ENCODE data around the gene SLIT3.

Gene SLIT3

DNA sequence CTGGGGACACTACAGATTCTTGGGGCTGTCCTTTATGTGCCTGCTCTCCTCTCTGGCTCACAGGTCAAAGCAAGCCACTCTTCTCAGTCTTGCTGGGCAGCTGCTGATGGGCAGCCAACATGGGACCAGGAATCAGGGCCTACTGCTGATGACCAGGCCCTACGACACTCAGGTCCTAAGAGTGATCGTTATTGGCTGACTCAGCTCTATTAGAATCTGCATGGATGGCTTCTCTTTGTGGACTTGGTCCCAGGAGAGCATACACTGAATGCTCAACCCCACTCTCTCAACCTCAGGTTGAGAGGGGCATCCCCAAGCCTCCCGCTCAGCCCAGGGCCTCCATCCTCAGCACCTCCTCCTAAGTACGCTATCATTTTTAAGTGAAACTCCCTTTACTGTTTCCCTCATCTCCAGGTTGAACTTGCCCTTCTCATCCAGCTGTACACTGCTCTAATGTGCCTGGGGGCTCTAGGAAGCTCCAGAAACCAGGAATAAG is 471.0 kb downstream of the SLIT3 start:
- H3K27ac ChIP-seq (ENCODE audit: low read depth, low read length), result no peak overlapping the region
- no peak overlapping the region for H3K4me3 ChIP-seq (ENCODE audit: low read depth, low read length)
- H3K27me3 ChIP-seq (ENCODE audit: control insufficient read depth, insufficient read depth, low read length), result peaks cover 42% of the 10 kb centered on the region
- H3K36me3 ChIP-seq (ENCODE audit: control insufficient read depth, insufficient read depth, low read length), result no peaks in the 10 kb centered on the region
- no peaks in the 10 kb centered on the region for H3K9me3 ChIP-seq (ENCODE audit: control insufficient read depth, insufficient read depth, low read depth, low read length)
- no peak overlapping the region for H3K9ac ChIP-seq (ENCODE audit: low read length)
- peaks cover 20% of the 10 kb centered on the region; the same call in 1 of the 2 replicates for H3K4me1 ChIP-seq (ENCODE audit: control insufficient read depth, insufficient read depth, low read length)

DNA sequence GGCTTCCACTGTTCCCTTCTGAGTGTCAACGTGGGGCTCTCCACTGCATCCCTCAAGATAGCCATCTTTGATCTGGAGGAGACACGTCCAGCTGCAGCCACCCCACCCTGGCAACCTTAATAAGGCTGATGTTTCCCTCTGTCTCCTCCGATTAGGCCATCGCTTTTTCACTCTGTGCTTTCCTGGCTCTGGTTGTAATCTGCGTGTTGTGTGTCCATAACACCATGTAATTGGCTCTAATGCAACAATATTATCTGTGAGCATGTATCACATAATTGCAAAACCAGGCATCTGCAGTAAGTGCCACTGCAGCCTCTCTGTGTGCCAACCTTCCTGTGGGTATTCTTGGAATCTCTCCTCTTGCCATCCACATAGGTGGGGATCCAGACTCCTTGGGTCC is 471.9 kb downstream of the SLIT3 start:
- Histone ChIP-seq H3K9me3 (ENCODE audit: control insufficient read depth, insufficient read depth, low read depth, low read length) (no peaks in the 10 kb centered on the region), H3K9ac (ENCODE audit: low read length) (no peak overlapping the region), H3K27ac (ENCODE audit: low read depth, low read length) (no peak overlapping the region), H3K4me1 (ENCODE audit: control insufficient read depth, insufficient read depth, low read length) (peaks cover 20% of the 10 kb centered on the region; the same call in 1 of the 2 replicates), H3K27me3 (ENCODE audit: control insufficient read depth, insufficient read depth, low read length) (peaks cover 42% of the 10 kb centered on the region), H3K36me3 (ENCODE audit: control insufficient read depth, insufficient read depth, low read length) (no peaks in the 10 kb centered on the region), H3K4me3 (ENCODE audit: low read depth, low read length) (no peak overlapping the region)

DNA sequence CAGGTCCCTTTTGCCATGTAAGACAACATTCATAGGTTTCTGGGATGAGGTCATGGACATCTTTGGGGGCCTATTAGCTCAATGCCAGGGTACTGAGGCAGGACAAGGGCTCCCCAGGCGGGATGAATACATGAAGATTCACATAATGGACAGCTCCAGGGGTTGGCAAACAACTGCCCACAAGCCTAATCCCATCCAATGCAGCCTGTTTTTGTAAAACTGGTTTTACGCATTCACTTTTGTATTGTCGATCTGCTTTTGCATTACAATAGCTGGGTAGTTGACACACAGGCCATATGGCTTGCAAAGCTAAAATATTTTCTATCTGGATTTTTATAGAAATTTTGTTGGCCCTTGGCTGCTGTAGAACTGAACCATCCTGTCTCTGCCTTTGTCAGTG is 473.3 kb downstream of the SLIT3 start:
- peaks cover 30% of the 10 kb centered on the region; the same call in 1 of the 2 replicates for H3K27me3 ChIP-seq (ENCODE audit: control insufficient read depth, insufficient read depth, low read length)
- H3K9ac ChIP-seq (ENCODE audit: low read length), result no peak overlapping the region
- no peaks in the 10 kb centered on the region for H3K9me3 ChIP-seq (ENCODE audit: control insufficient read depth, insufficient read depth, low read depth, low read length)
- H3K4me3 ChIP-seq (ENCODE audit: low read depth, low read length), result no peak overlapping the region
- H3K36me3 ChIP-seq (ENCODE audit: control insufficient read depth, insufficient read depth, low read length), result no peaks in the 10 kb centered on the region
- H3K4me1 ChIP-seq (ENCODE audit: control insufficient read depth, insufficient read depth, low read length), result peaks cover 13% of the 10 kb centered on the region; the same call in 1 of the 2 replicates
- H3K27ac ChIP-seq (ENCODE audit: low read depth, low read length), result no peak overlapping the region

DNA sequence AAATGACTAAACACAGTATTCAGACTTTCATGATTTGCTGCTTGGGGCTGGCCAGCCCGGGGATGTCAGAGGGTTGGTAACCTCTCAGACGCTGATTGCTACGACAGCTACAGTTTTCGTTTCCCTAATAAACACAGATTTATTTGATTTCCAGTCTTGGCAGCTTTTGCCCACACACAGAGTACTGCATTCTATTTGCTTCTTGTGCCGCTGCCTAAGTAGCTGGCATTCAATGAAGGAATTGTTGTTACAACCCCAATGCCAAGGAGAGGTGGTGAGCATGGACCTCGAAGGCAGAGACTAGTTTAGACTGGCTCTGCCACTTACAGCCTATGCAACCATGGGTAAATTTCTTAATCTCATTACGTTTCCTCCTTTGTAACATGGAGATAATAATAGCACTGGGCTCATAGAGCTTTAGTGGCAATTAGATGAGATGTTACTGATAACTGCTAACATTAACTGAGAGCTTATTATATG is 474.7 kb downstream of the SLIT3 start:
- Histone ChIP-seq H3K9me3 (ENCODE audit: control insufficient read depth, insufficient read depth, low read depth, low read length) (no peaks in the 10 kb centered on the region), H3K4me3 (ENCODE audit: low read depth, low read length) (no peak overlapping the region), H3K4me1 (ENCODE audit: control insufficient read depth, insufficient read depth, low read length) (peaks cover 13% of the 10 kb centered on the region; the same call in 1 of the 2 replicates), H3K27ac (ENCODE audit: low read depth, low read length) (no peak overlapping the region), H3K27me3 (ENCODE audit: control insufficient read depth, insufficient read depth, low read length) (peaks cover 17% of the 10 kb centered on the region; the same call in 1 of the 2 replicates), H3K36me3 (ENCODE audit: control insufficient read depth, insufficient read depth, low read length) (no peaks in the 10 kb centered on the region), H3K9ac (ENCODE audit: low read length) (no peak overlapping the region)

DNA sequence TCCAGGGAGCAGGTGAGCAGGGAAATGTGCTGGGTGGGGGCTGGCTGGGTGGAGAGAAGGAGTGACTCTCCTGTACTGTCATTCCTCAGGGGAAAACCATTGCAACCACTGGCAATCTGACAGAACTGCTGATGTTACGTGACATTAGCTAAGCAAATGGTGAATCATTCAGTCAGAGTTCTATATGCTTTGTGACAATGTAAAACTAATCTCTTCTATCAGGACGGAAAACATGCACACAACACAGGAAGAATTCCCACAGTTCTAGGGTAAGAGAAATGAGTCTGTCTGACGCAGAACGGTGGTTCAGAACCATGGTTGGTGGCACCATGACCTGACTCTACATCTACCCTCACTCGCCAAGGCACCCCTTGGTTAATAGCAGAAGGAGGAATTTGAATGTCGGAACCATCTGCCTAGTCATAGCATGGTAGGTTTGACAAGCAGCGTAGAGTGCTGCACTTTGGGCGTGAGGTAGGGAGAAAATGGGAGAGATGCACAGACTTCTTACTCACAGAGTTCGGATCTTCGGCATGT is 478.1 kb downstream of the SLIT3 start:
- H3K36me3 ChIP-seq (ENCODE audit: control insufficient read depth, insufficient read depth, low read length), result no peaks in the 10 kb centered on the region
- no peak overlapping the region for H3K4me3 ChIP-seq (ENCODE audit: low read depth, low read length)
- H3K4me1 ChIP-seq (ENCODE audit: control insufficient read depth, insufficient read depth, low read length), result peaks cover 16% of the 10 kb centered on the region
- H3K27me3 ChIP-seq (ENCODE audit: control insufficient read depth, insufficient read depth, low read length), result no peaks in the 10 kb centered on the region
- no peak overlapping the region for H3K27ac ChIP-seq (ENCODE audit: low read depth, low read length)
- no peak overlapping the region for H3K9ac ChIP-seq (ENCODE audit: low read length)
- no peaks in the 10 kb centered on the region for H3K9me3 ChIP-seq (ENCODE audit: control insufficient read depth, insufficient read depth, low read depth, low read length)

DNA sequence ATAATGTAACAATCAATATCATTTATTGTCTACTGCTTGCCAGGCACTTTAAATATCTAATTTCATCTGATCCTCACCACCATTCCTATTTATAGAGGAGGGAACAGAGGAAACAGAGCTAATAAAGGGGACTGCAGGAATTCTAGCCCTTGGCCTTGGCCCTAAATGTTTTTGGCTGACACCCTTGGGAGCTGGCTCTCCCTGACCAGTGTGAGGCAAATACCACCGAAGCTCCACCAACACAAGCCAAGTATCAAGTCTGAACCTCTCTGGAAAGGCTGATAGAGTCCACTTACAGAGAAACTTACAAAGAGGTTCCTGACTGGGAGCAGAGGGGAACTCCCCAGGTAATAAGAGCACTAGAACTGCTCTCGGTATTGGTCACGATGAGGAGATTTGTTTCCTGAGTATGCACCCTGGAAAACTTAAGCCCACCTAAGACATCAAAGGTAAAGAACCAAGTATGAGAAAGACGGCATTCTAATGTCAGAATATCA is 478.6 kb downstream of the SLIT3 start:
- Histone ChIP-seq H3K27ac (ENCODE audit: low read depth, low read length) (no peak overlapping the region), H3K9me3 (ENCODE audit: control insufficient read depth, insufficient read depth, low read depth, low read length) (no peaks in the 10 kb centered on the region), H3K9ac (ENCODE audit: low read length) (no peak overlapping the region), H3K36me3 (ENCODE audit: control insufficient read depth, insufficient read depth, low read length) (no peaks in the 10 kb centered on the region), H3K27me3 (ENCODE audit: control insufficient read depth, insufficient read depth, low read length) (0 out of 2 replicates have a peak, but pooled peaks cover 1% of the 10 kb centered on the region), H3K4me1 (ENCODE audit: control insufficient read depth, insufficient read depth, low read length) (peaks cover 16% of the 10 kb centered on the region), H3K4me3 (ENCODE audit: low read depth, low read length) (no peak overlapping the region)

DNA sequence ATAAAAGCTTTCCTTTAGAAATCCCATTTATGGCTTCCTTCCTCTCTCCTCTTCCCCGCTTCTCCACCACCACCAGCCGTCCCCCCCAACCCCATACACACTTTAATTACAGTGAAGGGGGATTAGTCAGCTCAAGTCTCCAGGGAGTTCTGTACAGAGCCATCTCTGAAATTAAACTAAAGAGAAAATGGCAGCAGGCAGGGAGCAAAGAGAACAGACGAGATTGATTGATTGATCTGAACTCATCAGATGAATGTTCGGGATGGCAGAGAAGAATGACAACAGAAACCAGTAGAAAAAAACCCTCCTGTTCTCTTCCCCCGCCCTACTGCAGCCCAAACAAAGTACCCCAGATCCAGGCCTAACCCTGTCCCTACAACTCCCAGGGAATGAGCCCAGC is 480.1 kb downstream of the SLIT3 start:
- H3K36me3 ChIP-seq (ENCODE audit: control insufficient read depth, insufficient read depth, low read length), result no peaks in the 10 kb centered on the region
- no peak overlapping the region for H3K9ac ChIP-seq (ENCODE audit: low read length)
- peaks cover 13% of the 10 kb centered on the region for H3K4me1 ChIP-seq (ENCODE audit: control insufficient read depth, insufficient read depth, low read length)
- H3K27ac ChIP-seq (ENCODE audit: low read depth, low read length), result no peak overlapping the region
- 0 out of 2 replicates have a peak, but pooled peaks cover 3% of the 10 kb centered on the region for H3K27me3 ChIP-seq (ENCODE audit: control insufficient read depth, insufficient read depth, low read length)
- no peaks in the 10 kb centered on the region for H3K9me3 ChIP-seq (ENCODE audit: control insufficient read depth, insufficient read depth, low read depth, low read length)
- no peak overlapping the region for H3K4me3 ChIP-seq (ENCODE audit: low read depth, low read length)

DNA sequence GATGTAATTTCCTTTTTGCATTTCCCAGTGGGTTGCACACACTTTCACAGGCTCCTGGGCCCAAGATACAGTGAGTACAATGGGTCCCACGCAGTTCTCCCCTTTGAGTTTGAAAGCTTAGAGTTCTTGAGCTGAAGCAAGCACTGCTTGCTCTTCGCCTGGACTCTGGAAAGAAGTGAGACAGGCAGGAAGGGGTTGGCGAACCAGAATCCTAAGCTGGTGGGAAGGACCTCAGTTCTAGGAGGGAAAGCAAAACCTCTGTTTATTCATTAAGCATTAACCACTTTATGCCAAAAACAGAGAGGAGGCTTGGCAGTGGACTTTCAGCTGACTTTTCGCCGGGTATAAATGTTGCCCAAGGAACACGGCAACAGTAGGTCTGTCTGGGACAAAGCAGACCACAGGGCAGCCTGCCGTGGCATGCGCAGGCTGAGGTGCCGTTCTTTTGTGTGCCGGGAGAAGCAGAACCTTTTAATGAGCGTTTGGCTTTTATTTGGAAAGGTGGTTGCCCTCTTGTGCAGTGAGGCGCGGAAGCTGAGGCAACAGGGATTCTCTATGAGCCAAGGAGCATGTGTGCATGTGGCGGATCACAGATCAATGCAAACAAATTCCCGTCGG is 481.8 kb downstream of the SLIT3 start:
- Histone ChIP-seq H3K36me3 (ENCODE audit: control insufficient read depth, insufficient read depth, low read length) (no peaks in the 10 kb centered on the region), H3K27me3 (ENCODE audit: control insufficient read depth, insufficient read depth, low read length) (0 out of 2 replicates have a peak, but pooled peaks cover 3% of the 10 kb centered on the region), H3K9me3 (ENCODE audit: control insufficient read depth, insufficient read depth, low read depth, low read length) (no peaks in the 10 kb centered on the region), H3K4me3 (ENCODE audit: low read depth, low read length) (no peak overlapping the region), H3K4me1 (ENCODE audit: control insufficient read depth, insufficient read depth, low read length) (peaks cover 13% of the 10 kb centered on the region), H3K27ac (ENCODE audit: low read depth, low read length) (no peak overlapping the region), H3K9ac (ENCODE audit: low read length) (no peak overlapping the region)

DNA sequence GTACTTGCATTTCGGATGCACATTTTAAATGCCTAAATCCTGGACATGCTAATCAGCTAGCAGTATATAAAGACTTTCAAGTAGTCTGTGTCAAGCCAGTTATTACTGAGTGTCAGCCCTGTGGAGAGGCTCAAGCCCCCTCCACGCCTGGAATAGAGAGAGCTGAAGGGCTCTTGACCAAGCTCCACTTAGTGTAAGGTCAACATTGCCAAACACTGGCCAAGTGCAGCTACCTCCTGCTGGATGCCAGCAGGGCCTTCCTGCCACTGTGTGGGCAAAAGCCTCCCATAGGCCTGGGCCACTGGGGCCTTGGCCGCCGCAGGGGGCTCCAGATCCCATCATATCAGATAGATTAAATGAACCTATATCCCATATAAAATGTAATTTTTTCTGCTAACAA is 482.4 kb downstream of the SLIT3 start:
- Histone ChIP-seq H3K4me3 (ENCODE audit: low read depth, low read length) (no peak overlapping the region), H3K27me3 (ENCODE audit: control insufficient read depth, insufficient read depth, low read length) (0 out of 2 replicates have a peak, but pooled peaks cover 3% of the 10 kb centered on the region), H3K27ac (ENCODE audit: low read depth, low read length) (no peak overlapping the region), H3K36me3 (ENCODE audit: control insufficient read depth, insufficient read depth, low read length) (no peaks in the 10 kb centered on the region), H3K4me1 (ENCODE audit: control insufficient read depth, insufficient read depth, low read length) (peaks cover 13% of the 10 kb centered on the region), H3K9me3 (ENCODE audit: control insufficient read depth, insufficient read depth, low read depth, low read length) (no peaks in the 10 kb centered on the region), H3K9ac (ENCODE audit: low read length) (no peak overlapping the region)

DNA sequence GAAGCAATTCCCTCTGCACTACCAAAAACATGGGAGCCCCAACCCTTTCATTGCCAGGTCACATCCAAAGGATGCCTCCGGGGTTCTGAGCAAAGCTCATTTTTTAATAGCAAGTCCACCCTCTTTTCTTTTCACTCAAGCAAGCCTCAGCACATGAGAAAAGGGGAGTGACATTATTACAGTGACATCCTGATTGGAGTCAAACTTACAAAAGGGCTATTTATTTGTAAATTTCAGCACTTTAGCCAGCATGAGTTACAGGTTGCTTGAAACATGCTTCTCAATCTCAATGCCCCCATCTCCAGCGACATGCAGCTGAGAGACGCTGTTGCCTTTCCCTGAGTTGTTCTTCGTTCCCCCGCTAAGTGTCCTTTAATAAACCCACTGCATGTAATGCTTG is 483.3 kb downstream of the SLIT3 start:
- Histone ChIP-seq H3K9me3 (ENCODE audit: control insufficient read depth, insufficient read depth, low read depth, low read length) (no peaks in the 10 kb centered on the region), H3K36me3 (ENCODE audit: control insufficient read depth, insufficient read depth, low read length) (no peaks in the 10 kb centered on the region), H3K27me3 (ENCODE audit: control insufficient read depth, insufficient read depth, low read length) (0 out of 2 replicates have a peak, but pooled peaks cover 3% of the 10 kb centered on the region), H3K4me3 (ENCODE audit: low read depth, low read length) (no peak overlapping the region), H3K4me1 (ENCODE audit: control insufficient read depth, insufficient read depth, low read length) (peaks cover 13% of the 10 kb centered on the region), H3K9ac (ENCODE audit: low read length) (no peak overlapping the region), H3K27ac (ENCODE audit: low read depth, low read length) (no peak overlapping the region)

DNA sequence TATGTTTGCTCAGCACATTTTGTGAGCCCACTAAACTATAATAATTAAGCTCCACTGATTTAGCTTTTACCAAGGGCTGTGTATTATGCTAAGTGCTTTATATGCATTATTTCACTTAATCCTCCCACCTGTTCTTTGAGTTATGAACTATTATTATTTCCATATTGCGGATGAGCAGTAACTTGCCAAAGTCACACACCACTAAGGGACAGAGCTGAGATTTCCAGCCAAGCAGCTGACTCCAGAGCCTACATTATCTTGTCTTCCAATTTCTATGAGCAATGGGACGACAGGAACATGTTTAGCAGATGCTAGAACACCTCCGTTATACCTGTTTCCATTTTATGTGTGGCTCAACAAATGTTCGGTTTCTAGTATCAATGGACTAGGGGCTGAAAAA is 484.3 kb downstream of the SLIT3 start:
- Histone ChIP-seq H3K27me3 (ENCODE audit: control insufficient read depth, insufficient read depth, low read length) (0 out of 2 replicates have a peak, but pooled peaks cover 3% of the 10 kb centered on the region), H3K9me3 (ENCODE audit: control insufficient read depth, insufficient read depth, low read depth, low read length) (no peaks in the 10 kb centered on the region), H3K4me3 (ENCODE audit: low read depth, low read length) (no peak overlapping the region), H3K27ac (ENCODE audit: low read depth, low read length) (no peak overlapping the region), H3K9ac (ENCODE audit: low read length) (no peak overlapping the region), H3K4me1 (ENCODE audit: control insufficient read depth, insufficient read depth, low read length) (peaks cover 13% of the 10 kb centered on the region), H3K36me3 (ENCODE audit: control insufficient read depth, insufficient read depth, low read length) (no peaks in the 10 kb centered on the region)

All from HUES6 (cell line).